ENCODE measurements around the gene SEMA5B. TPM values are rescaled to one million over a fixed set of nuclear protein-coding genes. Genes with fewer than 3 reads are reported as not detected.

Gene SEMA5B
- total and polyA plus RNA-seq, 9 of the 15 experiments (the other 6 are each of a cell fraction or from before 2014, with no cell fraction given), result not detected

GRCh38 chr3:123011447-123011846, 16.1 kb downstream of the SEMA5B start (continued):
- TF ChIP-seq MBD1 (CRISPR knock-in tag; IDR thresholded peaks at IDR 0.05) (no peak), EP300 (IDR thresholded peaks at IDR 0.05; ENCODE audit: low read length) (no peak), NFIX (CRISPR knock-in tag; IDR thresholded peaks at IDR 0.05; ENCODE audit: low read depth) (no peak)

- CTCF ChIA-PET (ENCODE audit: low intra/inter-chr PET ratio), result interaction anchor here (0.5 kb wide), 1 partner anchor 733 kb away, joined by 3 read pairs; no protein-coding TSS in a partner anchor
- DNase-seq (ENCODE audit: extremely low read depth in 1 of 4, low spot score in 3 of 4), result no peak
- H2AFZ ChIP-seq (ENCODE audit: low read depth, low read length), result no peak overlapping the region
- H3K27ac ChIP-seq (ENCODE audit: extremely low read depth, low read depth, low read length), result no peak overlapping the region
- no peak for FAIRE-seq
- intact Hi-C loops (cut with micrococcal nuclease) (no loop called here), in situ Hi-C loops (cut with MboI) (no loop called here)
- H3K9me1 ChIP-seq (ENCODE audit: control insufficient read depth, insufficient read depth, low read length), result no peaks in the 10 kb centered on the region
- no peak overlapping the region for H3K4me3 ChIP-seq
- TF ChIP-seq KLF13 (tag; IDR thresholded peaks at IDR 0.05; ENCODE audit: borderline replicate concordance, low read depth) (no peak), ZNF146 (CRISPR knock-in tag; IDR thresholded peaks at IDR 0.05; ENCODE audit: unreplicated experiment) (no peak), FOXJ3 (CRISPR knock-in tag; IDR thresholded peaks at IDR 0.05) (no peak), FOXP1 (CRISPR knock-in tag; IDR thresholded peaks at IDR 0.05) (no peak), E2F5 (CRISPR knock-in tag; IDR thresholded peaks at IDR 0.05) (no peak), CCAR2 (IDR thresholded peaks at IDR 0.05; ENCODE audit: low read depth, low read length) (no peak), ARID2 (IDR thresholded peaks at IDR 0.05) (no peak), RBM25 (IDR thresholded peaks at IDR 0.05; ENCODE audit: low read depth, low read length, severe bottlenecking) (no peak), NR2C1 (IDR thresholded peaks at IDR 0.05) (no peak), NR2C1 (tag; IDR thresholded peaks at IDR 0.05) (no peak)
- no peaks in the 10 kb centered on the region for H3K36me3 ChIP-seq (ENCODE audit: control insufficient read depth, insufficient read depth, low read length)
- POLR2A ChIA-PET, result no interaction called here
- H3K4me1 ChIP-seq (replicated peaks in 1 of 2; ENCODE audit: control insufficient read depth in 2 of 2, insufficient read depth in 2 of 2, low read length in 2 of 2), result no peaks in the 10 kb centered on the region
- H3K4me2 ChIP-seq (ENCODE audit: insufficient read depth, low read length), result no peak overlapping the region
- no TSS peak for BruUV-seq (replicated peaks)
- no peaks in the 10 kb centered on the region for H3K79me2 ChIP-seq (ENCODE audit: control insufficient read depth, insufficient read depth, low read length)
- H3K27me3 ChIP-seq (ENCODE audit: control insufficient read depth in 2 of 2, insufficient read depth in 2 of 2, low read length in 2 of 2), result peaks cover 2 to 46% of the 10 kb centered on the region in 2 experiments; a peak in 2 of 5 replicates
- no peak overlapping the region for H3K9ac ChIP-seq (ENCODE audit: insufficient read depth in 1 of 2, low read depth in 2 of 2, low read length in 2 of 2)
- ATAC-seq, result no peak
- H4K20me1 ChIP-seq (replicated peaks; ENCODE audit: control insufficient read depth, insufficient read depth, low read length), result no peaks in the 10 kb centered on the region
- 0% methylated on average over 6 of the region's 6 CpGs for WGBS (ENCODE audit: insufficient coverage, low coverage, missing lambda C conversion rate)
- H3K9me3 ChIP-seq (replicated peaks; ENCODE audit: control insufficient read depth, insufficient read depth, low read depth, low read length), result no peaks in the 10 kb centered on the region
Measured at GRCh38 chr3:123008840-123009239, 18.7 kb downstream of the SEMA5B start.

All from K562 (cell line).